Peyer's patch (tissue), 4 donors: ENCODE measurements around the gene CPA2. TPM values are rescaled to one million over a fixed set of nuclear protein-coding genes. Genes with fewer than 3 reads are reported as not detected.

Source experiments
- DNase-seq, 3 donors: peaks; one replicate each; pipeline ENCODE4 v3.0.0-alpha.2; 2017 to 2019
- H3K27ac ChIP-seq, 4 donors: fragments of 200-600 bp; sonication (generic); one replicate each; pipeline ENCODE4 v1.5.1; 2016 to 2019
- H3K27me3 ChIP-seq, 2 donors: fragments of 200-600 bp; sonication (generic); one replicate each; pipeline ENCODE4 v1.5.1; 2019
- H3K36me3 ChIP-seq, 3 donors: fragments of 200-600 bp; sonication (generic); one replicate each; pipeline ENCODE4 v1.5.1; 2016 to 2019
- H3K4me1 ChIP-seq, 4 donors: fragments of 200-600 bp; sonication (generic); one replicate each; pipeline ENCODE4 v1.5.1; 2016 to 2019
- H3K4me3 ChIP-seq, 4 donors: fragments of 200-600 bp; sonication (generic); 1 replicate in 3 of 4; 2 replicates in 1 of 4; pipeline ENCODE4 v1.5.1; 2016 to 2019; ENCODE audit warnings: mild to moderate bottlenecking in 1 of 4
- H3K9me3 ChIP-seq, 4 donors: fragments of 200-600 bp; sonication (generic); one replicate each; pipeline ENCODE4 v1.5.1; 2016 to 2019; ENCODE audit warnings: mild to moderate bottlenecking in 1 of 4
- CTCF ChIP-seq, 6 experiments: fragments of 450-650 bp in 4 of 6; fragments of 200-600 bp in 2 of 6; sonication (generic) in 1 of 6; IDR thresholded peaks; one replicate each; pipeline ENCODE4 v1.5.1; 2017 to 2019; ENCODE audit warnings: antibody characterized with exemption in 6 of 6, mild to moderate bottlenecking in 3 of 6, moderate library complexity in 1 of 6
- POLR2A ChIP-seq, 2 donors: fragments of 450-650 bp; IDR thresholded peaks; one replicate each; pipeline ENCODE4 v1.5.1; 2017; ENCODE audit warnings: antibody characterized with exemption in 2 of 2, mild to moderate bottlenecking in 2 of 2, moderate library complexity in 2 of 2
- total RNA-seq, 4 donors: library from RNA; depleted of rRNA; stranded (reverse); fragments of >200 nt; gene quantifications; one replicate each; pipeline ENCODE4 v1.1.0, GENCODE V29; 2016

Gene CPA2
- 10 to 100 TPM in 1 of 4 donors, 1 to 10 TPM in 2, not detected in 1; 2.6 to 12.6 (median 2.7) TPM for total RNA-seq

GRCh38 chr7:130266258-130266960, at the start of gene CPA2:
TSS of gene CPA2 (plus strand) at chr7:130266863. CDS start at chr7:130266882, 19 bp downstream.
- Histone ChIP-seq H3K4me3 (no peak within 1 kb of the TSS), H3K27ac (no peak within 1 kb of the TSS)
- DNase-seq = no peak

GRCh38 chr7:130218806-130219620, 47.6 kb upstream of the CPA2 start:
- H3K27ac ChIP-seq = no peak overlapping the region
- no peaks in the 10 kb centered on the region for H3K36me3 ChIP-seq
- DNase-seq = no peak
- H3K9me3 ChIP-seq = no peaks in the 10 kb centered on the region
- no peaks in the 10 kb centered on the region for H3K4me1 ChIP-seq
- TF ChIP-seq POLR2A (IDR thresholded peaks at IDR 0.05) = no peak
- no peak for TF ChIP-seq CTCF (IDR thresholded peaks at IDR 0.05)
- no peaks in the 10 kb centered on the region for H3K27me3 ChIP-seq
- H3K4me3 ChIP-seq = no peak overlapping the region

More at GRCh38 chr7:130266258-130266960, at the start of gene CPA2:
- Histone ChIP-seq H3K9me3 (no peaks in the 10 kb centered on the region), H3K27me3 (no peaks in the 10 kb centered on the region), H3K4me1 (peaks cover 0 to 6% (median 0%) of the 10 kb centered on the region in 4 donors), H3K36me3 (no peaks in the 10 kb centered on the region)
- TF ChIP-seq POLR2A (IDR thresholded peaks at IDR 0.05) = no peak
- TF ChIP-seq CTCF (IDR thresholded peaks at IDR 0.05) = no peak

- Histone ChIP-seq H3K4me1 (no peaks in the 10 kb centered on the region), H3K27me3 (no peaks in the 10 kb centered on the region), H3K27ac (no peak overlapping the region), H3K4me3 (no peak overlapping the region), H3K36me3 (no peaks in the 10 kb centered on the region), H3K9me3 (no peaks in the 10 kb centered on the region)
- TF ChIP-seq CTCF (IDR thresholded peaks at IDR 0.05) = no peak
- DNase-seq = no peak
Measured at GRCh38 chr7:130219871-130220270, 46.8 kb upstream of the CPA2 start.

GRCh38 chr7:130221746-130222145, 44.9 kb upstream of the CPA2 start:
- no peaks in the 10 kb centered on the region for H3K36me3 ChIP-seq
- no peaks in the 10 kb centered on the region for H3K9me3 ChIP-seq
- no peaks in the 10 kb centered on the region for H3K27me3 ChIP-seq
- DNase-seq = no peak
- TF ChIP-seq CTCF (IDR thresholded peaks at IDR 0.05) = no peak
- TF ChIP-seq POLR2A (IDR thresholded peaks at IDR 0.05) = no peak
- no peaks in the 10 kb centered on the region for H3K4me1 ChIP-seq
- no peak overlapping the region for H3K27ac ChIP-seq
- no peak overlapping the region for H3K4me3 ChIP-seq

GRCh38 chr7:130223646-130224045, 43.0 kb upstream of the CPA2 start:
- DNase-seq = no peak
- H3K4me1 ChIP-seq = no peaks in the 10 kb centered on the region
- TF ChIP-seq POLR2A (IDR thresholded peaks at IDR 0.05) (no peak), CTCF (IDR thresholded peaks at IDR 0.05) (no peak)
- no peaks in the 10 kb centered on the region for H3K36me3 ChIP-seq
- no peak overlapping the region for H3K27ac ChIP-seq
- H3K9me3 ChIP-seq = no peaks in the 10 kb centered on the region
- H3K27me3 ChIP-seq = no peaks in the 10 kb centered on the region
- no peak overlapping the region for H3K4me3 ChIP-seq
